HepG2 (cell line): Measurements from ENCODE around the gene AIMP2. TPM values are rescaled to one million over a fixed set of nuclear protein-coding genes. Genes with fewer than 3 reads are reported as not detected.
A peak's percentile ranks its signal among the peaks of the same experiment; 100 is the strongest.

Experiments used
- BRCA1 ChIP-seq: sonication (generic); formaldehyde crosslinking; IDR thresholded peaks from 2 replicates; pipeline ENCODE4 v1.4.0; 2020; ENCODE audit warnings: missing genetic modification reagents
- DNMT1 ChIP-seq: sonication (generic); formaldehyde crosslinking; IDR thresholded peaks from 2 replicates; pipeline ENCODE4 v1.5.1; 2020; ENCODE audit warnings: mild to moderate bottlenecking, missing genetic modification reagents
- DR1 ChIP-seq: sonication (generic); formaldehyde crosslinking; IDR thresholded peaks from 2 replicates; pipeline ENCODE4 v1.8.0; 2021; ENCODE audit warnings: mild to moderate bottlenecking, missing genetic modification reagents, inconsistent platforms
- HNRNPH1 ChIP-seq: fragments of 200-400 bp; formaldehyde crosslinking; optimal IDR thresholded peaks from 2 replicates; pipeline ENCODE3; 2017; ENCODE audit warnings: mild to moderate bottlenecking, low read depth, low read length
- HOXA5 ChIP-seq: sonication (generic); formaldehyde crosslinking; IDR thresholded peaks from 2 replicates; pipeline ENCODE4 v1.4.0; 2020; ENCODE audit warnings: missing genetic modification reagents
- IRF2 ChIP-seq: IDR thresholded peaks from 2 replicates; pipeline ENCODE4 v1.6.1; 2018; ENCODE audit warnings: missing genetic modification reagents, missing compliant biosample characterization
- KAT8 ChIP-seq: IDR thresholded peaks from 2 replicates; pipeline ENCODE4 v1.6.1; 2016; ENCODE audit warnings: missing genetic modification reagents, missing compliant biosample characterization
- MLLT10 ChIP-seq: sonication (generic); formaldehyde crosslinking; IDR thresholded peaks from 2 replicates; pipeline ENCODE4 v1.4.0; 2020; ENCODE audit warnings: missing genetic modification reagents
- NFYB ChIP-seq: sonication (generic); formaldehyde crosslinking; IDR thresholded peaks from 2 replicates; pipeline ENCODE4 v1.4.0; 2020; ENCODE audit warnings: missing genetic modification reagents
- NONO ChIP-seq, 2 experiments: fragments of 450-650 bp in 1 of 2; sonication (generic) in 1 of 2; formaldehyde crosslinking in 1 of 2; IDR thresholded peaks in 1 of 2; conservative IDR thresholded peaks in 1 of 2; 2 replicates each; pipeline versions ENCODE4 v1.6.1 to v1.8.0; 2017 to 2022; ENCODE audit warnings: mild to moderate bottlenecking in 1 of 2, missing genetic modification reagents in 1 of 2, moderate library complexity in 1 of 2
- PHB2 ChIP-seq: fragments of 450-650 bp; IDR thresholded peaks from 2 replicates; pipeline ENCODE4 v1.6.1; 2018; ENCODE audit not compliant: partially characterized antibody
- RBAK ChIP-seq: sonication (generic); formaldehyde crosslinking; IDR thresholded peaks from 2 replicates; pipeline ENCODE4 v1.5.1; 2020; ENCODE audit warnings: mild to moderate bottlenecking, missing genetic modification reagents
- RNF2 ChIP-seq: fragments of 450-650 bp; conservative IDR thresholded peaks from 2 replicates; pipeline ENCODE4 v1.6.1; 2016; ENCODE audit warnings: low read depth
- SIN3B ChIP-seq: fragments of 150-350 bp; IDR thresholded peaks from 2 replicates; pipeline ENCODE4 v1.6.1; 2014; ENCODE audit warnings: low read length
- SIX4 ChIP-seq: sonication (generic); formaldehyde crosslinking; IDR thresholded peaks from 2 replicates; pipeline ENCODE4 v1.4.0; 2020; ENCODE audit warnings: missing genetic modification reagents
- THAP7 ChIP-seq: sonication (generic); formaldehyde crosslinking; IDR thresholded peaks from 2 replicates; pipeline ENCODE4 v1.8.1; 2023; ENCODE audit warnings: mild to moderate bottlenecking, missing genetic modification reagents
- TSC22D2 ChIP-seq: sonication (generic); formaldehyde crosslinking; IDR thresholded peaks from 2 replicates; pipeline ENCODE4 v1.5.1; 2020; ENCODE audit warnings: missing genetic modification reagents, mild to moderate bottlenecking, borderline replicate concordance
- ZBTB1 ChIP-seq: sonication (generic); formaldehyde crosslinking; IDR thresholded peaks from 2 replicates; pipeline ENCODE4 v1.4.0; 2020; ENCODE audit warnings: missing genetic modification reagents, borderline replicate concordance
- ZBTB2 ChIP-seq: sonication (generic); formaldehyde crosslinking; IDR thresholded peaks from 2 replicates; pipeline ENCODE4 v1.8.0; 2022; ENCODE audit warnings: low read depth, missing genetic modification reagents
- ZFP1 ChIP-seq: IDR thresholded peaks from 2 replicates; pipeline ENCODE4 v1.6.1; 2016
- ZGPAT ChIP-seq: IDR thresholded peaks from 2 replicates; pipeline ENCODE4 v1.6.1; 2016; ENCODE audit warnings: mild to moderate bottlenecking
- ZNF768 ChIP-seq: sonication (generic); formaldehyde crosslinking; IDR thresholded peaks from 2 replicates; pipeline ENCODE4 v1.4.0; 2020; ENCODE audit warnings: missing genetic modification reagents
- ZNF777 ChIP-seq: sonication (generic); formaldehyde crosslinking; IDR thresholded peaks from 2 replicates; pipeline ENCODE4 v1.4.0; 2020; ENCODE audit warnings: missing genetic modification reagents
- polyA plus RNA-seq, 8 experiments: library from polyadenylated mRNA; depleted of rRNA in 3 of 8; stranded (reverse) in 7 of 8; unstranded in 1 of 8; fragments of >200 nt; fragmentation: Illumina TruSeq in 4 of 8; extraction: Trizol in 4 of 8; gene quantifications; 2 replicates each; pipeline versions ENCODE4 v1.2.1 to v1.2.3, GENCODE V29; 2011 to 2016; ENCODE audit warnings: low read depth in 4 of 8, missing spikeins in 1 of 8, mixed read lengths in 1 of 8; ENCODE audit not compliant: insufficient read depth in 1 of 8
- total RNA-seq, 5 experiments: library from RNA; depleted of rRNA; stranded (reverse); fragments of >200 nt; fragmentation: Illumina TruSeq; extraction: Trizol; gene quantifications; 2 replicates each; pipeline ENCODE4 v1.2.3, GENCODE V29; 2016; ENCODE audit warnings: low read depth in 1 of 5
- TF ChIP-seq, protein P1 (sequence below): sonication (generic); formaldehyde crosslinking; IDR thresholded peaks from 2 replicates; pipeline ENCODE4 v1.5.1; 2020; ENCODE audit warnings: mild to moderate bottlenecking, moderate library complexity, missing genetic modification reagents
- TF ChIP-seq, protein P2 (sequence below), 2 experiments: fragments of 450-650 bp in 1 of 2; sonication (generic) in 1 of 2; formaldehyde crosslinking; IDR thresholded peaks; 2 replicates each; pipeline versions ENCODE4 v1.5.0 to v1.8.0; 2020 to 2022; ENCODE audit warnings: mild to moderate bottlenecking in 1 of 2, missing genetic modification reagents in 1 of 2

AIMP2 gene
- total and polyA plus RNA-seq, 2 of the 13 experiments (the other 11 are each of a cell fraction or from before 2014, with no cell fraction given): 38.2 to 84.9 TPM

- TF ChIP-seq DR1 (CRISPR knock-in tag) (peak; percentile 91), NONO (IDR thresholded peaks at IDR 0.05) (no peak), NONO (CRISPR knock-in tag; conservative IDR thresholded peaks at IDR 0.05) (peak; percentile 98), HOXA5 (CRISPR knock-in tag) (peak; percentile 93), ZBTB1 (CRISPR knock-in tag) (no peak; the same call in 1 of the 2 replicates), MLLT10 (CRISPR knock-in tag) (no peak; the same call in 1 of the 2 replicates), SIN3B (no peak), DNMT1 (CRISPR knock-in tag) (peak; percentile 98), ZGPAT (CRISPR knock-in tag) (peak; percentile 100), IRF2 (peak; percentile 86), NFYB (CRISPR knock-in tag) (peak; percentile 99), KAT8 (CRISPR knock-in tag) (peak; percentile 93), BRCA1 (CRISPR knock-in tag) (peak; percentile 97), ZFP1 (CRISPR knock-in tag) (peak; percentile 81), TSC22D2 (CRISPR knock-in tag) (peak; percentile 97), ZNF768 (CRISPR knock-in tag) (peak; percentile 87), THAP7 (CRISPR knock-in tag) (peak; percentile 99), PHB2 (no peak), SIX4 (CRISPR knock-in tag) (peak; percentile 24), ZNF777 (peak; percentile 86), HNRNPH1 (no peak), ZBTB2 (CRISPR knock-in tag) (peak; percentile 94), RNF2 (peak; percentile 100), RBAK (peak; percentile 12; the same call in 1 of the 2 replicates)
- TF ChIP-seq, protein P1, sequence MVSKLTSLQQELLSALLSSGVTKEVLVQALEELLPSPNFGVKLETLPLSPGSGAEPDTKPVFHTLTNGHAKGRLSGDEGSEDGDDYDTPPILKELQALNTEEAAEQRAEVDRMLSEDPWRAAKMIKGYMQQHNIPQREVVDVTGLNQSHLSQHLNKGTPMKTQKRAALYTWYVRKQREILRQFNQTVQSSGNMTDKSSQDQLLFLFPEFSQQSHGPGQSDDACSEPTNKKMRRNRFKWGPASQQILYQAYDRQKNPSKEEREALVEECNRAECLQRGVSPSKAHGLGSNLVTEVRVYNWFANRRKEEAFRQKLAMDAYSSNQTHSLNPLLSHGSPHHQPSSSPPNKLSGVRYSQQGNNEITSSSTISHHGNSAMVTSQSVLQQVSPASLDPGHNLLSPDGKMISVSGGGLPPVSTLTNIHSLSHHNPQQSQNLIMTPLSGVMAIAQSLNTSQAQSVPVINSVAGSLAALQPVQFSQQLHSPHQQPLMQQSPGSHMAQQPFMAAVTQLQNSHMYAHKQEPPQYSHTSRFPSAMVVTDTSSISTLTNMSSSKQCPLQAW (CRISPR knock-in tag): peak; percentile 92
- TF ChIP-seq, protein P2, sequence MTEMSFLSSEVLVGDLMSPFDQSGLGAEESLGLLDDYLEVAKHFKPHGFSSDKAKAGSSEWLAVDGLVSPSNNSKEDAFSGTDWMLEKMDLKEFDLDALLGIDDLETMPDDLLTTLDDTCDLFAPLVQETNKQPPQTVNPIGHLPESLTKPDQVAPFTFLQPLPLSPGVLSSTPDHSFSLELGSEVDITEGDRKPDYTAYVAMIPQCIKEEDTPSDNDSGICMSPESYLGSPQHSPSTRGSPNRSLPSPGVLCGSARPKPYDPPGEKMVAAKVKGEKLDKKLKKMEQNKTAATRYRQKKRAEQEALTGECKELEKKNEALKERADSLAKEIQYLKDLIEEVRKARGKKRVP (CRISPR knock-in tag; IDR thresholded peaks at IDR 0.05): peak in 1 of 2 experiments; percentile 86; a peak in 2 of 4 replicates
Observed at GRCh38 chr7:6008668-6009611, at the start of gene AIMP2, which contains the start of gene PMS2 (continued).
